ENCODE results near the gene TBX1. TPM values are rescaled to one million over a fixed set of nuclear protein-coding genes. Genes with fewer than 3 reads are reported as not detected.

TBX1 gene
- total and polyA plus RNA-seq, 2 of the 8 experiments (the other 6 are each of a cell fraction or from before 2014, with no cell fraction given): 0.28 TPM; not detected in 1

DNA sequence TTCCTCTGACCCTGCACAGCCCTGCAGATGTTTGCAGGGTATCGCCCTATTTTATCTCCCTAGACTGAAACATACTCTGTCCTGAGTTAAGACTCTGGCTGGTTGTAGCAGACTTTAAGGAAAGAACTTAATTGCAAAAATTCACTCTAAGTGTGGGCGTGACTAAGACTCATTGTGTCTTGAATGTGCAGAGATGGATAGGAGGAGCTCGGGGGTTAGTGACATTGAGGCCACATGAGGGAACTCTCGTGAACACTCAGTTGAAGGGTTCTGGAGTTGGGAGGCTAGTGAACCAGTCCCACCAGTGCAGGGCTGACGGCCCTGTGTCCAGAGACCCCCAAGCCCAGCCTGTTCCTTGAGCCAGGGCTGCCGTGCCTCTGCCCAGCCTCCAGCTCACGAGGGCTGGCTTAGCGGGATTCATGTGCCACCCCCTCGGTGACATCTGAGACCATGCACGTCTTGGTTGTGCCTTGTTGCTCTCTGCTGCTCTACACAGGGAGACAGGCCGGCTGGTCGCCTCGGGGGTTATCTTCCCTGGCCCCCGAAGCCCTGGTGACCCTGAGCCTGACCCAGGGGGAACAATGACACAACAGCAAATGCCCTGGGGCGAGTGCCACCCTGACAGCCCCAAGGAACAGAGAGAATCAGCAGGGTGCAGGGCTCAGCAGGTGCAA is 11.4 kb upstream of the TBX1 start (continued):
- TF ChIP-seq, protein P1, sequence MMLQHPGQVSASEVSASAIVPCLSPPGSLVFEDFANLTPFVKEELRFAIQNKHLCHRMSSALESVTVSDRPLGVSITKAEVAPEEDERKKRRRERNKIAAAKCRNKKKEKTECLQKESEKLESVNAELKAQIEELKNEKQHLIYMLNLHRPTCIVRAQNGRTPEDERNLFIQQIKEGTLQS (IDR thresholded peaks at IDR 0.05; ENCODE audit: insufficient read depth, low read depth, low read length): no peak
- TF ChIP-seq SP2 (IDR thresholded peaks at IDR 0.05; ENCODE audit: low read length): no peak
- no peak for TF ChIP-seq KDM1A (IDR thresholded peaks at IDR 0.05; ENCODE audit: borderline replicate concordance, low read length)
- TF ChIP-seq SIN3A (conservative IDR thresholded peaks at IDR 0.05 in 1 of 2, IDR thresholded peaks at IDR 0.05 in 1 of 2; ENCODE audit: low read depth in 1 of 2, low read length in 2 of 2): no peak
- no peak for TF ChIP-seq ZNF274 (IDR thresholded peaks at IDR 0.05; ENCODE audit: borderline replicate concordance, extremely low read depth, low read length)
